Activated CD4-positive, alpha-beta T cell treated with anti-CD3 and anti-CD28 coated beads for 4 hours (primary cell): ENCODE data around the gene P2RY6.
A peak's percentile ranks its signal among the peaks of the same experiment; 100 is the strongest.

ENCODE experiments used
- DNase-seq, 2 donors: peaks; one replicate each; pipeline ENCODE4 v3.0.0-alpha.2; 2020

P2RY6 gene

DNA sequence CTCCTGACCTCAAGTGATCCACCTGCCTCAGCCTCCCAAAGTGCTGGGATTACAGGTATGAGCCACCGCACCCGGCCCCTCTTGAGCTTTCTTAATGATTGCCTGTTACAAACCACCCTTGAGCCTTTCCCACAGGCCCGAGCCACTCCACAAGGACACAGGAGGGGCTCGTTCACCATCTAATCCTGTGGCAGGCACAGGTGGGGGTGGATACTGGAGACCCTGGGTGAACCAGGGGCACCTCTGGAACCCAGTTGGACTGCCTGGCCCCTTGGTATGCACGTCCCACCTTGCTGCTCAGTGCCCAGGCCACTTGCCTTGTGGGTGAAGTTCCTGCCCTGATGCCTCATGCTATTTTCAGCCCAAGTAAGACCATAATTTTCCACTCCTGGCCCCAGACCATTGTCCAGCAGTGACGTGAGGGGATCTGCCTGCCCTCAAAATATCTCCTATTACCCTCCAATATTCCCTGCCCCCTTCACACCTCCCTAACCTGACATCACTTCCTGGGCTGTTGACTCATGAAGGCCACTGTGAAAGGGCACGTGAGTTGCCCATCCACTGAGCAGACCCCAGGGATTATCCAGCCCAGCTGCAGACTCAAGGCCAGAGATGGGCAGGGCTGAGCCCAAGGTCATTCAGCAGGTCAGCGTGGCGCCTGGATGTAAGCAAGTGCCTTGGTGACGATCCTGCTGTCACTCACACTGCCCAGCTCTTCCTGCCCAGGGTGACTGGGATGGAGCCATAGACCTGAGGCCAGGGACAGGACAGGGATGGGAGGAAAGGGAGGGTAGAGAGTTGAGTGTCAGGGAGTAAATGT is 34.5 kb upstream of the P2RY6 start:
- no peak for DNase-seq

DNA sequence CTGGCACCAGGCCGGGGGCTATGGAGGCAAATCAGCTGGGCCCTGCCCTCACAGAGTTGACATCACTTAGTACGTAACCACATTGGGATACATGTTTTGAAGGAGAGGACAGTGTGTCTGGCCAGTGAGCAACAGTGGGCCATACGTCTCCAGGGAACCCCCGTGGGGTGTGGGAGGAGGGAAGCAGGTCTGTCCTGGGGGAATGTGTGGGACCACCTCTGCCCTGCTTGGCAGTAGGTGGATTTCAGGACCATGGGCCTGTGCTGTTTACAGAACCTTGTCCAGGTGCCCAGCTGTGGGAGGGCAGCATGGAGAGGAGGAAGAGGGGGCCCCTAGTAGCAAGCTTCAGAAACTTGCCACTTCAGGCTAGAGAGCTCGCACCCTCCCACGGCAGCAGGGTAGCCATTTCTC is 33.0 kb upstream of the P2RY6 start:
- no peak for DNase-seq

DNA sequence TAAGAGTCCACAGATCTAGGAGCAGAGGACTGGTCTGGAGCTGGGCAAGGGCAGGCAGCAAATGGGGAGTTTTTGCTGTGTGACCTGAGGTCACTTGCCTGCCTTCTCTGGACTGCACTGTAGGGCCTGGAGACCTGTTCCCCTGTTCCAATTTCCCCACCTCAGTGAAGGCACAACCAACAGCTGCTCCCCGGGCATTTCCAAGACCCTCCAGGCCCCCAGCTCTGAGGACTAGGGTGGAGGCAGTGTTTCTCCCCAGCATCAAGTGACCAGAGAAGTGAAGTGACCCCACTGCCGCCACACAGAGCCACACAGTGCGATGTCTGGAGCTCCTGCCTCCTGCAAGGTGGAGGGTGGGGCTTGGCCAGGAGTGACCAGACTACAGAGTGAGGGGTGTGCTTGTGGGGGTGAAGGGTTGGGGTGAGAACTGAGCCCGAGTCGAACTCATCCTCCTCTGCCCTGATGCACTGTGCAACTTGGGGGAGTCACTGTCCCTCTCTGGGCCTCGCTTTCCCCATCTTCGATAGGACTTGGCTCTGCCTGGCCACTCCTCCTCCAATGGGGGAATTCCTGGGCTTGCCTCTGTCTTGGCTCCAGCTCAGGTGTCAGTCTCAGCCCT is 32.5 kb upstream of the P2RY6 start:
- DNase-seq = no peak

DNA sequence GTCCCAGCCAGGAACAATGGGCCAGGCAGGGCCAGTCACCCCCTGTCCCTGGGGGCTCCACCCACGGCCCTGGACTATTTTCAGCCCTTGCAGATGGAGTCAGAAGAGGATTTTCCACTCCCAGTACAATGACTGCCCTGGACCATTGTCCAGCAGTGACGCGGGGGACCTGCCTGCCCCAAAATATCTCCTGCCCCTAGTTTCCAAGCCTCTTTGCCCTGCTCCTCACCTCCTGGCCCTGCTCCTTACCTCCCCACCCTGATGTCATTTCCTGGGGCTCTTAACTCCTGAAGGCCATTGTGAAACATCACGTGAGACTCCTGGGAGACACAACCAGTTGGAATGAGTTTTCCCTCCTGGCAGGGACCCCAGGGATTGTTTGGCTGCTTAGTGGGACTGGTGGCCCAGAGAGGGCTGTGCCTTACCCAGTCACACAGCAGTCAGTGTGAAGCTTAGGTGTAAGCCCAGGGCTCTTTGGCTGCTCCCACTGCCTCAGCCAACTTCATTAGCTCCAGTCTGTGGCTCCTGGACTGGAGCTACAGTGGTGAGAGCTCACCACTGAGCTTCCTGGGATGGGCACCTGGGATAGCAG is 31.9 kb upstream of the P2RY6 start:
- DNase-seq = no peak

DNA sequence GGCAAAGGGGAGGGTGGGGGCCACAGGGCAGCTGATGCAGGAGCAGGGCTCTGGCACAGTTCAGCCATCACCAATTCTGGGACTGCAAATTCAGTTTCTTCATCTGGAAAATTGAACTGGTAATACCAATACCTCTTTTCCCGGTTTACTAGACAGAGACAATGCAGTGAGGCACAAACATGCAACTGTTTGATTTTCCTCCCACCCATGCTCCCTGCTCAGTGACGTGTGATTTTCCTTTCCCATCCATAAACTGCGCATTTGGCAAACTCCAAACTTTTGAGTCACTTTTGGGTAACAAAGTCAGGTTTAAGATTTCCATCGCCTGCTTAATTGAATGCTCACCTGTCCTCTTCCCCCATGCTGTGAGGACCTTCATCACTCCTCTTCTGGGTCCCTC is 30.8 kb upstream of the P2RY6 start:
- no peak for DNase-seq

DNA sequence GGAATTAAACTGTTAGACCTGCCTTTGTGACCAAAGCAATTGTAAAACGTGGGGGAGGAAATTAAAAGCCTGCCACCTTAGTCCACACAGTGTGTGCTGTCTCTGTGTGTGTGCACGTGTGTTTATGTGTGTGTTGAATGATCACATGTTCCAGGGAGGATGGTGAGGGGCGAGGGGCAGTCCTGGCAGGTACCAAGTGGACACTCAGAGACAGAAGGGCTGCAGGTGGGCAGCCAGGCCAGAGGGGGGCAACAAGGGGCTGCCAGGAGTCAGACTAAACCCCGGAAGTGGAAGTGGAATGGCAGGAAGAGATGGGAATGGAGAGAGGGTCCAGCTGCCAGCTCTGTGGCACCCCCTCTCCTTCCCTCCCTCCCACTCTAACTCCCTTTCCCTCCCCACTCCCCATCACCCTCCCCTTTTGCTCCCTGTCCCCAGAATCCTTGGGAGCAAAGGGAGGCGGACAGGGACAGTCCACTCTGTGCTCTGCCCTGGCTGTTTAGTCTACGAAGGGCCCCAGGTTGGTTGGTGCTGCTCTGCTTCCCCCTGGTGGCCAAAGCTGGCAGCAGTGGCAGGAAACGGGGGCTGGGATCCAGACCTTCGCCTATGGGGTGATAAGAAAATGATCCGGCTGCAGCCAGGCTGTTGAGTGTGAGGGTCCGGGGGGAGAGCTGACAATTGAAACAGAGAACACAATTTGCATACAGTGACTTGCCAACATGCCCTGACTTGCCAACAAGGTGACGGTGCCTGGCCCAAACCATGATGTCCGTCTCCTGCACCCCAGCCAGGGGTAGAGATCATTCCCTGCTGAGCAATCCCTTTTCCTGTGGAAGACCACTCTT is 29.7 kb upstream of the P2RY6 start:
- peak; percentile 33 to 73 for DNase-seq

DNA sequence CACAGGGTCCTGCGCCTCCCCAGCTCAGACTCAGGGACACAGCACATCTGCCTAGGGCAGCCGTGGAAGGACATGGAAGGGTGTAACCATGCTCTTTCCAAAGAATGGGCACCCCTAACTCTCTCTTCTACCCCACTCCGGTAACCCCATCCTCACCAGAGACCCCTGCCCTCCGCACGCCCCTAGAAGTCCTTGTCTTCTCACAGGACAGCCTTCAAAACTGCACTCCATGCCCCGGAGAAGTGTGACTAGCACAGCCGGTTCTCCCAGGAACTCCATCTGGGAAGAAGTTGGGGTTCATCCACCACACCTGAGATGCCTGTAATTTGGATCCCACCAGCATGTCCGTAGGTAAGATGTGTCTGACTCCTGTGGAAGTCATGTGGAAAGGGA is 29.0 kb upstream of the P2RY6 start:
- no peak for DNase-seq

DNA sequence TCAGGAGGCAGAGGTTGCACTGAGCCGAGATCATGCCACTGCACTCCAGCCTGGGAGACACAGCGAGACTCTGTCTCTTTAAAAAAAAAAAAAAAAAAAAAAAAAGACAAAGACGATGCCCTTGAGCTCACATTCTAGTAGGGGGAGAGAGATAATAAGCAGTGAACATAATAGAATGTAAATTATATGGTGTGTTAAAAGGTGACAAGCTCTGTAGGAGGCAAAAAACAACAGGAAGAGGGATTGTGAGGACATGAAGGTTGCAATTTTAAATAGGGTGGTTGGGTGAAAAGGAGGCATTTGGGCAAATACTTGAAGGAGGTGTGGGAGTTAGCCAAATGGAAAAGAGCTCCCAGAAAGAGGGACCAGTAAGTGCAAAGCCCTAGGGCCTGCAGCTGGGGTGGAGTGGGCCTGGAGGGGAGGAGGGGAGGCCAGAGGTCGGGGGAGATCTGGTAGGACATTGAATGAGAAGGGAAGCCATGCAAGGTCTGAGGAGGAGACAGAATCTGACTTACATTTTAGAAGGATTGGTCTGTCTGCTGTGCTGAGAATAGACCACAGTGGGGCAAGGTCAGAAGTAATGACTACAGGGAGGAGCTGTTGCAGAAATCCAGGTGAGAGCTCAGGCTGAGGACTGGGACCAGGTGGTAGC is 27.4 kb upstream of the P2RY6 start:
- no peak for DNase-seq

DNA sequence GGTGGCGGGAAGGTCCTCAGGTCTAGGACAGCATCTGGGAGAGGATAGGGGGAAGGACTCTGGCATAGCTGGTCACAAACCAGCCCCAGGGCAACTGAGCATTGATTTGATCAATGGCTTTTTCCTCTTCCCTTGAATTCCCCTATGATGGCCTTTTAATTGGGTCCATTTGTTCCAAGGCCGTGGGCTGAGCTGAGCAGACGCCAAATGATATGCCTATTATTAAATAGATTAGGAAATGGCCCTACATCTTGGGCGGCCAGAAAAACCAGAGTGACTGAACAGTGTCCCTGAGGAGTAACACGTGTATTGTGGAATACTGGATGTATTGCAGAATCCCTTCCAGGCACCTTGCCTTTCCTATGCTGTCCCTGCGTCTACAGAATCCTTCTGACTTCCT is 26.7 kb upstream of the P2RY6 start:
- DNase-seq = no peak

DNA sequence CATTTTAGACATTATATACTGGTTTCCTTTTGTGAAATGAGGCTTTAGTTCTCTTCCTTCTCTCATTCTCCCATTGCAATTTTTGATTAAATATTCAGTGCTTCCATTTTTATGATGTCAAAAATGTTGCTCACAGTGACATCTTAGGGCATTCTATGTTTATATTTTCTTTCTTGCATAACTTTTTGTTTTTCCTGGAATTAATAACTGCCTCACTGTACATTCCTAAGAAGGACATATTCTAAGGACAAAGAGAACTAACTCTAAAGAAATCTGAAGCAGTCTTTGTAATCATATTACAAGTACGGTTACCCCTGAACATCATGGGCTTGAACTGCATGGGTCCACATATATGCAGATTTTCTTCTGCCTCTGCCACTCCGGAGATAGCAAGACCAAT is 25.8 kb upstream of the P2RY6 start:
- no peak for DNase-seq

DNA sequence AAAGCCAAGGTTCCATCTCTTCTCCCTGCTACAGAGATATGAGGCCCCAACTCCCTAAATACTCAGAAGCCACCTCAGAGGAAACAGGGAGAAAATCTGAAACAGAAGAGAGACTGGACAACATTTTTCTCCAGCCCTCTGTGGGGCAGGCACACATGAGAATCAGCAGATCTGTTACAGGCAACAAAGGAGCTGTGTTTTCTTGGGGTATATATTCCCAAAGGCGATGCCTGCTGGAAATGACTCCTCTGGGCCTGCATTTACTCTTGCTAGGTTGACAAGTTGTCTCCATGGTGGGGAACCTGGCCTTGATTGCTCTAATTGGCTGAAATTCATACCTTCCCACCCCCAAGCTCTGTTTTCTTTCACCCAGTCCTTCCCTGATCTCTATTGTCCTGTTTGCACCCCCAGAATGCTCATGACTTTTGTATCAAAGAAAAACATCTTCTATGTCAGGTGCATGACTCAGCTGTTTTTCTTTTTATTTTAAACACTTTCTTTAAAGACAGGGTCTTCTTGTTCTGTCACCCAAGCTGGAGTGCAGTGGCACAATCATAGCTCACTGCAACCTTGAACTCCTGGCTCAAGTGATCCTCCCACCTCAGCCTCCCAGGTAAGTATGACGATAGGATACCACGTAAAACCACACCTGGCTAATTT is 23.5 kb upstream of the P2RY6 start:
- no peak for DNase-seq

DNA sequence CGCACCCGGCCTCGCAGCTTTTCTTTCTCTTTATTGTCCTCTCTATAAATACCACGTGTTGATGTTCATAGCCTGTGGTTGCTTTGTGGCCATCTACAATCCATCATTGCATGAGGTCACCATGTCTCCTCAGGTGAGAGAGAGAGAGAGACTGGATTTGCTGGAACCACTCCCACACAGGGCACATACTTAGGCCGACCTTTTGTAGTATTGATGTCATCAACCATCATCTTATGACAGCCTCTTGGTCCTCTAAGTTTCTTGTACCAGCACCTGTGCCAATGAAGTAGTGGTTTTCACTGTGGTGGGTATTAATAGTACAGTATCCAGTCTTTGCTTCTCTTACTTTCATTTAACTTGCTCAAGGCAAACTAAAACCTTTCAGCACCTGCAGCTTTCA is 22.8 kb upstream of the P2RY6 start:
- DNase-seq = no peak

DNA sequence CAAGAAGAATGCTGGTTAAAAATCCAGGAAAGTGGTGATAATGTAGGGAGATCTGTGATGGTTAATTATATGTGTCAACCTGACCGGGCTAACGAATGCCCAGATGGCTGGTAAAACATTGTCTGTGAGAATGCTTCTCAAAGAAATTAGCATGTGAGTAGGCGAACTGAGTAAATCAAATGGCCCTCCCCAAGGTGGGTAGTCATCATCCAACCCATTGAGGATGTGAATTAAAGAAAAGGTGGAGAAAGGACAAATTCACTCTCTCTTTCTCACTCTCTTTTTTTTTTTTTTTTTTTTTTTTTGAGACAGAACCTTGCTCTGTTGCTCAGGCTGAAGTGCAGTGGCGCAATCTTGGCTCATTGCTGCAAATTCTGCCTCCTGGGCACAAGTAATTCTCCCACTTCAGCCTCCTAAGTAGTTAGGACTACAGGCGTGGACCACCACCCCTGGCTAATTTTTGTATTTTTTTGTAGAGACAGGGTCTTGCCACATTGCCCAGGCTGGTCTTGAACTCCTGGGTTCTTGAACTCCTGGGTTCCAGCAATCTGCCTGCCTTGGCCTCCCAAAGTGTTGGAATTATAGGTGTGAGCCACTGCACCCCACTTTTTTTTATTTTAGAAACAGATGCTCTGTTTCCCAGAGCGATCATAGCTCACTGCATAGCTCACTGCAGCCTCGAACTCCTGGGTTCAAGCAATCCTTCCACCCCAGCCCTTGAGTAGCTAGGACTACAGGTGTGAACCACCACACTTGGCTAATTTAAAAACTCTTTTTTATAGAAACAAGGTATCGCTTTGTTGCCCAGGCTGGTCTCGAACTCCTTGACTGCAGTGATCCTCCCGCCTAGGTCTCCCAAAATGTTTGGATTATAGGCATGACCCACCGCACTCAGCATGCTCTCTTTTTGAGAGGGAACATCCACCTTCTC is 22.0 kb upstream of the P2RY6 start:
- DNase-seq = no peak

DNA sequence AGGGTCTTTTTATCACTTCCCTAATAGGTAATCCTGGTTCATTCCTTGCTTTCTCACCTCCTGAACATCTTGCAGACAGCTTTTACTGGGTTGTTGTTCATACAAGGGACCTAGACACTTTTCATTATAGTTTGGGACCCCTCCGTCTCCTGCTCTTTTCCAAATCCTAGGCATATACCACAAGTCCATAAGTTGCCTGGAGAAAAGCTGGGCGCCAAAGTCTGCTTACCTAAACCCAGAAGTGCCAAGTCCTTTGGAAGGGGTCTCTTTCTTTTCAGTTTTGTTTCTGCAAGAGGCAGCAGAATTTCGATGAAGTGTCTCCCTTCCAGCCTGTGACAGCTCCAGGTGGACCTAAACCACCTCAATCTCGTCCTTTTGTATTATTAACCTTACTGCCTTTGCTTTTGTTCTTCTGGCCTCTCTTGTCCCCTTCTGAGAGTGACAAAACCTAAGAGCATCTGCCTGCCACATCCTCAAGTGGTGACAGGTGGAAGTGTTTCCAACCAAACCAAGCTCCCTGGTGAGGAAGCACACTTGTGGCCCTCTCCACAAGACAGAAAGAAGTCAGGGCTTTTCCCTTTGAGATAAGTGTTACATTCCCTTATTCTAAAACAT is 19.5 kb upstream of the P2RY6 start:
- no peak for DNase-seq

DNA sequence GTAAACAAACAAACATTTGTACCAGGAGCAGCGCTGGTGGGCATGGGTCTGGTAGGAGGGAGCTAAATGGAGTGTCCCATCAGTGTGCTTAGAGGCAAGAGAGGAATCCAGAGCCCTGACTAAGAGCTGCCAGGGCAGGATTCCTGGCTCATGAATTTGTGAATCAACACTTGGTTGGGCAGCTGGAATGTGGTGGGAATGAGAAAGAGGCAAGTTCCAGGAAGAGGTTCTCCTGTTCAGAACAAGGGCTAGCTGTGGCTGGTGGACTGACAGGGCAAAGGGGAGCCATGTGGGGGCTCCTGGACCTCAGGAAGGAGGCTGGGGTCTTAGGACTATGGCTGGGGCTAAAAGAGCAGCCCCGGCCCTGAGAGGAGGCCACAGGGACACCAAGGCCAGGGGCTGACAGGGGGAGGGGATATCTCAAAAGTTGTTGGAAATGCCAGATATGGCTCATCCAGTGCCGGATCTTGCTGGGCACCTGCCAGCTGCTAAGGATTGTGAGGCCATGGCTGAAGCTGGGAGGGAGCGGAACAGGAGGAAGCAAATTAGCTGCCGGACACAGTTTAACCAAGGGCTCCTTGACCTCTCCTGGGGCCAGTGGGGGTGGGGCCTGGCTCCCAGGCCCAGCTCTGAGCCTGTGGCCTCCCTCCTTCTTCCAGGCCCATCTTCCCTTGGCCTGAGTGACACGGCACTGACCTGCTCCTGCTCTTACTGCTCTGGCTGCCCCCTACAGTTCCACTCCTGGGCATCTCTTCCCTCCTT is 14.6 kb upstream of the P2RY6 start:
- DNase-seq = no peak

DNA sequence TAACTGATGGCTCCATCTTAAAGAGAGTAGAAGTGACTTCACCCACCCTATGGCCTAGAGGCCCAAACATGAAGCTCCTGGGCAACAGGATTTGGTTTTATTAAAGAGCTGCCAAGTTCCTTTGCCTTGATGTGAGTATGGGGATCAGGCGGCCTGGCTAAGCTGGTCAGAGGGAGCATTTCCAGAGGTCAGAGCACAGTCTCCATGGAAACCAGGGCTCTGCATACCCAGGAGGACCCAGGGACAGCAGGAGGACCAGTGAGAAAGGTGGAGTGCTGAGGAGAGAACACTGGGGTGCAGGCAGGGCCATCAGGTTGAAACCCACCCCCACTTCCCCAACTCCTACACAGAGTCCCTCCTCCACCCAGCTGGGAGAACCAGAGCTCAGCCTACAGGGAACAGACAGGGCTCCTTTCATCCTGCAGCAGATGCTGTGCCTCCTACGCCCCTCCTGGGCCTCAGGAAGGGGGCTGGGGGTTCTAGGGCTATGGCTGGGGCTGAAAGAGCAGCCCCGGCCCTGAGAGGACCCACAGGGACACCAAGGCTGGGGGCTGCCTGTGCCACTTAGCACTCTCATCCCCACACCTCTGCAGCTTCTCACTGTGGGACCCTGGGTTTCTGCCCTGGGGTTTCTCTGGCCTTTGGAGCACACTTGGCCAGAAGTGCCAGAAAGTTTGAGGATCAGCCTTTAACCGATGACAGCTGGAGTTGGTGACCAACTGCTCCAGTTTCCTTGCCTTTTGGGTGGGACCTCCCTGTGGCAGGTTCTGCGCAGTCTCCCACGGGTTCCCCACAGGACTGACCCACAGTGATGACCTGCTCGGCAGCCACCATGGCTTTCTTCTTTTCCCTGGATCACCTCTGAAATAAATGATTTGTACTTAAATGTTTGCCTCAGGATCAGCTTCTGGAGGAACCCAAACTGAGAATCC is 13.8 kb upstream of the P2RY6 start:
- no peak for DNase-seq

DNA sequence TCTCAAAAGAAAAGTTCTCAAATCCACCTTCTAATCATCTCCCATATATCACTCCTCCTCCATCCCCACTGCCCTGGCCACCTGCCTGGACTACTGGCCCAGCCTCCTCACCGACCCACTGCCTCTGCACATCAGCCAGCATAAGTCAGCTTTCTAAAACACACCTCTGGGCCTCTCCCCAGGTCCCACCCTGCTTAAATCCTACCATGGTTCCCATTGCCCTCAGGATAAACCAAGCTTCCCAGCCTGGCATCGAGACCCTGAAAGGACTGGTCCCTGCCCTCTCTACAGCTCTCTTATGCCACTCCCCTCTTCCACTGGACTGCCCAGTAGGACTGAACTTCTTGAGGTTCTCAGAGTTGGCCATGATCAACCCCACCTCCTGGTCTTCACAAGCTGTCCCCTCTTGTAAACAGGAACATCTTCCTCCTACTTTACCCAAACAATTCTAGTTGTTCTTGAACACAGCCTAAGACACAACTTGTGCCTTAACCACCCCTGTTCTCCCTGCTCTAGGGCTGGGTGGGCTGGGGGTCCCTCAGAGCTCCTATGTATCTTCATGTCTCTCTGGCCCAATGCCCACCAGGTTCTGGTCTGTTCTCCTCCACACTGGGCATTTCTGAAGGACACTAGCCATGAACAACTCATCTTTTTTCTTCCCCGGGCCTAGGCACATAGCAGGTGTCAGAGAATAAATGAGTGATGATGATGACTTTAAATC is 12.6 kb upstream of the P2RY6 start:
- DNase-seq = no peak

DNA sequence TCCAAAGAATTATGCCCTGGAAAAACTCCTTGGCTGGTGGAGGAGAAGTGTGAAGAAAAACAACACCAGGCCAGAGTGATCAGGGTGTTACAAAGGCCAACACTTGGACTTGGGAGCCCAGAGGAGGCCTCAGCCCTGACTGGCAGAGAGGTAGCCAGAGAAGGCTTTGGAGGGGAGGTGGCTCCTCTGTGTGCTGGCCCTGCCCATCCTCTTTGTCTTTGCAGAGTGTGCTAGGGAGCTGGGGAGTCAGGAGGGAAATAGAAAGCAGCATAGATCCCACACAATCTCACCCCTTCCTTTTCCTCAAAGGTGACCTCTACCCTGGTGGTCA is 12.0 kb upstream of the P2RY6 start:
- DNase-seq = no peak
